Mucosa of gallbladder (tissue), 1 donor: ENCODE results near the gene RIMOC1. TPM values are rescaled to one million over a fixed set of nuclear protein-coding genes. Genes with fewer than 3 reads are reported as not detected.
A peak's percentile ranks its signal among the peaks of the same experiment; 100 is the strongest.
"Not testable (repeated sequence)": the region's sequence is repeated elsewhere in the genome, so short reads cannot be mapped to it uniquely, and the experiment has no call there.

Experiments used
- DNase-seq: peaks from one replicate; pipeline ENCODE4 v3.0.0-alpha.2; 2020; ENCODE audit warnings: low spot score
- total RNA-seq: library from RNA; stranded (reverse); gene quantifications from one replicate; pipeline ENCODE4 v1.2.1, GENCODE V29; 2021
- donor health status: DM: no; HTN: no; CAD: no.

Gene RIMOC1
- total RNA-seq, 1 donor from 2014 or later: 25.4 TPM

GRCh38 chr5:41891066-41891707 lies 13.0 kb upstream of the RIMOC1 start:
- no peak for DNase-seq

- no peak for DNase-seq
Measured at GRCh38 chr5:41892031-41892430, 12.1 kb upstream of the RIMOC1 start.

GRCh38 chr5:41893074-41893851 lies 10.9 kb upstream of the RIMOC1 start:
- no peak for DNase-seq

GRCh38 chr5:41896230-41896629 lies 7.9 kb upstream of the RIMOC1 start:
- DNase-seq: no peak

GRCh38 chr5:41903382-41903891 lies 707 bp upstream of the RIMOC1 start:
- DNase-seq: no peak

GRCh38 chr5:41906151-41906550 lies 2.0 kb downstream of the RIMOC1 start:
- DNase-seq: no peak

GRCh38 chr5:41908374-41909079 lies 4.4 kb downstream of the RIMOC1 start:
- no peak for DNase-seq

- DNase-seq: no peak
Measured at GRCh38 chr5:41918105-41918504, 14.0 kb downstream of the RIMOC1 start.

GRCh38 chr5:41921166-41921565 lies 17.0 kb downstream of the RIMOC1 start:
- no peak for DNase-seq

GRCh38 chr5:41921874-41922273 lies 17.7 kb downstream of the RIMOC1 start:
- DNase-seq: no peak

GRCh38 chr5:41924526-41924871 lies 20.4 kb downstream of the RIMOC1 start:
- no peak for DNase-seq

- peak; percentile 87 for DNase-seq
Measured at GRCh38 chr5:41924872-41925554, 20.9 kb downstream of the RIMOC1 start, which contains the start of gene FBXO4. Gene FBXO4 (plus strand): TSS chr5:41925281. CDS start chr5:41925310, 29 bp downstream.

GRCh38 chr5:41925555-41925951 lies 21.4 kb downstream of the RIMOC1 start:
- peak; percentile 19 for DNase-seq

- no peak for DNase-seq
Measured at GRCh38 chr5:41927604-41928003, 23.5 kb downstream of the RIMOC1 start.

GRCh38 chr5:41929035-41929434 lies 24.9 kb downstream of the RIMOC1 start:
- DNase-seq: no peak

- no peak for DNase-seq
Measured at GRCh38 chr5:41932770-41933169, 28.6 kb downstream of the RIMOC1 start.

- DNase-seq: no peak
Measured at GRCh38 chr5:41935544-41935943, 31.4 kb downstream of the RIMOC1 start.

GRCh38 chr5:41940641-41941040 lies 36.5 kb downstream of the RIMOC1 start:
- no peak for DNase-seq

- DNase-seq: not testable (repeated sequence)
Measured at GRCh38 chr5:41945332-41945955, 41.3 kb downstream of the RIMOC1 start.

GRCh38 chr5:41951224-41951623 lies 47.1 kb downstream of the RIMOC1 start:
- no peak for DNase-seq
